SK-N-SH (cell line): ENCODE measurements around the gene GAS7. TPM values are rescaled to one million over a fixed set of nuclear protein-coding genes. Genes with fewer than 3 reads are reported as not detected.

Experiments
- CTCF ChIA-PET: fragments of 300-600, 350-600 bp; formaldehyde crosslinking; extraction: SDS; loops from one replicate; lab custom pipeline; 2021; lab: Yijun Ruan, JAX
- POLR2A ChIA-PET: fragments of 350-600 bp; sonication (Branson Sonifier 250); formaldehyde crosslinking; extraction: SDS; loops from one replicate; lab custom pipeline; 2020; ENCODE audit warnings: antibody characterized with exemption, inconsistent platforms; lab: Yijun Ruan, JAX
- DNase-seq: peaks from one replicate; pipeline ENCODE4 v3.0.0; 2012
- H2AFZ ChIP-seq: fragments of 200-600 bp; sonication (generic); 2 replicates; pipeline ENCODE4 v1.8.1; 2016; ENCODE audit warnings: antibody characterized with exemption, mild to moderate bottlenecking, low read depth
- H3F3A ChIP-seq: fragments of 200-600 bp; sonication (generic); replicated peaks from 2 replicates; pipeline ENCODE3; 2016; ENCODE audit warnings: antibody characterized with exemption, mild to moderate bottlenecking; ENCODE audit not compliant: insufficient read depth
- H3K27ac ChIP-seq, 2 experiments: fragments of 200-500 bp in 1 of 2; fragments of 200-600 bp in 1 of 2; sonication (Bioruptor generic) in 1 of 2; sonication (generic), shearing (Covaris generic) in 1 of 2; 2 replicates each; pipeline versions ENCODE4 v1.5.1 to v1.6.1; 2014 to 2016; ENCODE audit warnings: low read depth in 2 of 2, inconsistent platforms in 1 of 2, low read length in 1 of 2, mild to moderate bottlenecking in 1 of 2, mixed read lengths in 1 of 2
- H3K27me3 ChIP-seq: fragments of 200-600 bp; sonication (generic), shearing (Covaris generic); 2 replicates; pipeline ENCODE4 v1.6.1; 2016; ENCODE audit warnings: mixed run types; ENCODE audit not compliant: insufficient read depth
- H3K36me3 ChIP-seq, 2 experiments: fragments of 200-500 bp in 1 of 2; fragments of 200-600 bp in 1 of 2; sonication (Bioruptor generic) in 1 of 2; sonication (generic) in 1 of 2; replicated peaks in 1 of 2; 2 replicates each; pipeline versions ENCODE3 to v1.5.1; 2014 to 2016; ENCODE audit warnings: low read length in 1 of 2, mild to moderate bottlenecking in 1 of 2; ENCODE audit not compliant: insufficient read depth in 2 of 2, control insufficient read depth in 1 of 2
- H3K4me1 ChIP-seq, 2 experiments: fragments of 200-500 bp in 1 of 2; fragments of 200-600 bp in 1 of 2; sonication (Bioruptor generic) in 1 of 2; sonication (generic), shearing (Covaris generic) in 1 of 2; 2 replicates each; pipeline versions ENCODE4 v1.5.1 to v1.6.1; 2014 to 2016; ENCODE audit warnings: low read depth in 1 of 2, low read length in 1 of 2, mixed run types in 1 of 2; ENCODE audit not compliant: insufficient read depth in 2 of 2, control insufficient read depth in 1 of 2
- H3K4me2 ChIP-seq: fragments of 200-600 bp; sonication (generic), shearing (Covaris generic); 2 replicates; pipeline ENCODE4 v1.6.1; 2017; ENCODE audit warnings: mixed run types
- H3K4me3 ChIP-seq, 2 experiments: fragments of 200-500 bp in 1 of 2; fragments of 200-600 bp in 1 of 2; sonication (Bioruptor generic) in 1 of 2; sonication (generic), shearing (Covaris generic) in 1 of 2; 2 replicates each; pipeline versions ENCODE4 v1.5.1 to v1.8.1; 2014 to 2016; ENCODE audit warnings: low read depth in 2 of 2, inconsistent platforms in 1 of 2, low read length in 1 of 2, mild to moderate bottlenecking in 1 of 2, mixed read lengths in 1 of 2, moderate library complexity in 1 of 2
- H3K79me2 ChIP-seq: fragments of 200-600 bp; sonication (generic); 2 replicates; pipeline ENCODE4 v1.8.1; 2017; ENCODE audit warnings: mild to moderate bottlenecking; ENCODE audit not compliant: insufficient read depth
- H3K9ac ChIP-seq: fragments of 200-600 bp; sonication (generic); 2 replicates; pipeline ENCODE4 v1.6.1; 2017; ENCODE audit warnings: mixed run types
- H3K9me2 ChIP-seq: fragments of 200-600 bp; sonication (generic); 2 replicates; pipeline ENCODE4 v1.6.1; 2017; ENCODE audit warnings: mixed run types
- H3K9me3 ChIP-seq: fragments of 200-600 bp; sonication (generic); 2 replicates; pipeline ENCODE4 v1.6.1; 2017; ENCODE audit warnings: mixed run types, mild to moderate bottlenecking, moderate library complexity
- H4K20me1 ChIP-seq: fragments of 200-600 bp; sonication (generic); 2 replicates; pipeline ENCODE4 v1.6.1; 2017; ENCODE audit warnings: mild to moderate bottlenecking, mixed run types; ENCODE audit not compliant: insufficient read depth
- ELF1 ChIP-seq: IDR thresholded peaks from 2 replicates; pipeline ENCODE4 v1.4.0; 2012
- IRF3 ChIP-seq: fragments of 150-350 bp; IDR thresholded peaks from 2 replicates; pipeline ENCODE4 v1.6.1; 2016; ENCODE audit warnings: mild to moderate bottlenecking, low read depth, low read length
- MAX ChIP-seq: IDR thresholded peaks from 2 replicates; pipeline ENCODE4 v1.4.0; 2012; ENCODE audit warnings: low read depth
- MEF2A ChIP-seq: IDR thresholded peaks from 2 replicates; pipeline ENCODE4 v1.4.0; 2012; ENCODE audit warnings: low read depth, borderline replicate concordance
- NFIC ChIP-seq: IDR thresholded peaks from 2 replicates; pipeline ENCODE4 v1.4.0; 2012; ENCODE audit warnings: borderline replicate concordance
- PBX3 ChIP-seq: IDR thresholded peaks from 2 replicates; pipeline ENCODE4; 2012
- YY1 ChIP-seq: IDR thresholded peaks from 2 replicates; pipeline ENCODE4 v1.4.0; 2012; ENCODE audit warnings: low read depth, mild to moderate bottlenecking
- whole genome bisulfite sequencing: methylation state at CpG from one replicate; pipeline ENCODE4 v1.1.6; 2017; ENCODE audit warnings: low lambda C conversion rate; 5-methylcytosine and 5-hydroxymethylcytosine counted together
- polyA plus RNA-seq, 3 experiments: library from polyadenylated mRNA; depleted of rRNA; stranded (reverse); fragments of >200 nt; gene quantifications; 2 replicates each; pipeline ENCODE4 v1.2.3, GENCODE V29; 2012
- TF ChIP-seq, protein P1 (sequence below): fragments of 200-600 bp; sonication (generic); IDR thresholded peaks from 2 replicates; pipeline ENCODE4 v1.6.1; 2017; ENCODE audit warnings: antibody characterized with exemption, mild to moderate bottlenecking, moderate library complexity
- TF ChIP-seq, protein P2 (sequence below): IDR thresholded peaks from 2 replicates; pipeline ENCODE4 v1.4.0; 2012; ENCODE audit warnings: low read depth, borderline replicate concordance

The GAS7 gene
- polyA plus RNA-seq, 1 of the 3 experiments (the other 2 are of a cell fraction) = 0.12 TPM

DNA sequence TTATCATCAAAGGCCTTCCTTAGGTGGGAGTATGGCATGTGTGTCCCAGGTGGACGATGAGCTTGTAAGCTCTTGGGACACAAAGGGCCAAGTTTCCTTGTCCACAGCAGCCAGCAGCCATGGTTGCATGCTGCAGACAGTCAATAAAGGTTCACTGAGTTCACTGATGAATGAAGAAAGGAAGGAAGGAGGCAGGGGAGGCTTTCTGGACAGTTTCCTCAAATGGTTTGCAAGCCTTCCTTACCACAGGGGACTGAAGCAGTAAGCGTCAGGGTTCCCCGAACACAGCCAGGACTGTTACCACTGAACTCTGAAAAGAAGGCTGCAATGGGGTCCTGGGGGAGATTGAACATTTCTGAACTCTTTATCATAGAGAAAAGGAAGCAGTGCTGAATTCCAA, 111.1 kb downstream of the GAS7 start:
- Histone ChIP-seq H3K27me3 (peaks cover 17% of the 10 kb centered on the region; the same call in 1 of the 2 replicates), H3K9me3 (no peaks in the 10 kb centered on the region), H3K27ac (no peak overlapping the region), H3K79me2 (no peaks in the 10 kb centered on the region), H3K4me1 (no peaks in the 10 kb centered on the region; a peak in 1 of 4 replicates), H3K4me3 (no peak overlapping the region), H3K9ac (no peak overlapping the region), H3K4me2 (no peak overlapping the region), H2AFZ (no peak overlapping the region), H3K36me3 (no peaks in the 10 kb centered on the region), H3F3A (no peaks in the 10 kb centered on the region), H3K9me2 (no peaks in the 10 kb centered on the region), H4K20me1 (no peaks in the 10 kb centered on the region)
- no peak for DNase-seq
- ChIA-PET CTCF (no interaction called here), POLR2A (no interaction called here)
- 32% methylated on average over 3 of the region's 3 CpGs for WGBS
- TF ChIP-seq MEF2A (no peak), ELF1 (no peak), IRF3 (no peak), YY1 (no peak), PBX3 (no peak)
- TF ChIP-seq, protein P1, sequence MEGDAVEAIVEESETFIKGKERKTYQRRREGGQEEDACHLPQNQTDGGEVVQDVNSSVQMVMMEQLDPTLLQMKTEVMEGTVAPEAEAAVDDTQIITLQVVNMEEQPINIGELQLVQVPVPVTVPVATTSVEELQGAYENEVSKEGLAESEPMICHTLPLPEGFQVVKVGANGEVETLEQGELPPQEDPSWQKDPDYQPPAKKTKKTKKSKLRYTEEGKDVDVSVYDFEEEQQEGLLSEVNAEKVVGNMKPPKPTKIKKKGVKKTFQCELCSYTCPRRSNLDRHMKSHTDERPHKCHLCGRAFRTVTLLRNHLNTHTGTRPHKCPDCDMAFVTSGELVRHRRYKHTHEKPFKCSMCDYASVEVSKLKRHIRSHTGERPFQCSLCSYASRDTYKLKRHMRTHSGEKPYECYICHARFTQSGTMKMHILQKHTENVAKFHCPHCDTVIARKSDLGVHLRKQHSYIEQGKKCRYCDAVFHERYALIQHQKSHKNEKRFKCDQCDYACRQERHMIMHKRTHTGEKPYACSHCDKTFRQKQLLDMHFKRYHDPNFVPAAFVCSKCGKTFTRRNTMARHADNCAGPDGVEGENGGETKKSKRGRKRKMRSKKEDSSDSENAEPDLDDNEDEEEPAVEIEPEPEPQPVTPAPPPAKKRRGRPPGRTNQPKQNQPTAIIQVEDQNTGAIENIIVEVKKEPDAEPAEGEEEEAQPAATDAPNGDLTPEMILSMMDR = no peak

DNA sequence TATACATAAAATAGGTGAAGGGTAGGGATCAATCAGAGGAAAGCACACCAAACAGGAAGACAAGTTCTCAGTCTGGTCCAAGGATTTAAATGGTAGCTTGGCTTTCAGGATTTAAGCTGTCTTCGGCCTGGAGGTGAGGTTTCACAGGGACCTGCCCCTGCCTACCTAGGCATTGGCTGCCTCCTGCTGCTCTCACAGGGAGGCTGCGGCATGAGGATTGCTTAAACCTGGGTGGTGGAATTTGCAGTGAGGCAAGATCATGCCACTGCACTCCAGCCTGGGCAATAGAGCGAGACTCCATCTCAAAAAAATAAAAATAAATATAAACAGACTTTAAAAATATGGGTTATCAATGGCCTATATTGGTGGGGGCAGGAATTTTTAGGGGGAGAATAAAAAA, 114.5 kb downstream of the GAS7 start:
- 51% methylated on average over 3 of the region's 3 CpGs for WGBS
- Histone ChIP-seq H3K4me2 (no peak overlapping the region), H4K20me1 (no peaks in the 10 kb centered on the region), H3K9me3 (no peaks in the 10 kb centered on the region), H3K79me2 (no peaks in the 10 kb centered on the region)
- CTCF ChIA-PET = no interaction called here
- DNase-seq = no peak
- POLR2A ChIA-PET = no interaction called here
- TF ChIP-seq, protein P2, sequence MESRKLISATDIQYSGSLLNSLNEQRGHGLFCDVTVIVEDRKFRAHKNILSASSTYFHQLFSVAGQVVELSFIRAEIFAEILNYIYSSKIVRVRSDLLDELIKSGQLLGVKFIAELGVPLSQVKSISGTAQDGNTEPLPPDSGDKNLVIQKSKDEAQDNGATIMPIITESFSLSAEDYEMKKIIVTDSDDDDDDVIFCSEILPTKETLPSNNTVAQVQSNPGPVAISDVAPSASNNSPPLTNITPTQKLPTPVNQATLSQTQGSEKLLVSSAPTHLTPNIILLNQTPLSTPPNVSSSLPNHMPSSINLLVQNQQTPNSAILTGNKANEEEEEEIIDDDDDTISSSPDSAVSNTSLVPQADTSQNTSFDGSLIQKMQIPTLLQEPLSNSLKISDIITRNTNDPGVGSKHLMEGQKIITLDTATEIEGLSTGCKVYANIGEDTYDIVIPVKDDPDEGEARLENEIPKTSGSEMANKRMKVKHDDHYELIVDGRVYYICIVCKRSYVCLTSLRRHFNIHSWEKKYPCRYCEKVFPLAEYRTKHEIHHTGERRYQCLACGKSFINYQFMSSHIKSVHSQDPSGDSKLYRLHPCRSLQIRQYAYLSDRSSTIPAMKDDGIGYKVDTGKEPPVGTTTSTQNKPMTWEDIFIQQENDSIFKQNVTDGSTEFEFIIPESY = no peak
- TF ChIP-seq YY1 (no peak), NFIC (no peak), MAX (no peak)
- TF ChIP-seq, all 33 proteins: peak for 0
- H3K9ac ChIP-seq = no peak overlapping the region
- H3K27me3 ChIP-seq = no peaks in the 10 kb centered on the region
- no peaks in the 10 kb centered on the region; a peak in 1 of 4 replicates for H3K4me1 ChIP-seq
- no peaks in the 10 kb centered on the region for H3K9me2 ChIP-seq
- no peak overlapping the region for H2AFZ ChIP-seq
- H3K36me3 ChIP-seq = no peaks in the 10 kb centered on the region
- no peak overlapping the region for H3K4me3 ChIP-seq
- H3F3A ChIP-seq = no peaks in the 10 kb centered on the region
- H3K27ac ChIP-seq = no peak overlapping the region
